ENCODE measurements around the gene POLR2C. TPM values are rescaled to one million over a fixed set of nuclear protein-coding genes. Genes with fewer than 3 reads are reported as not detected.

POLR2C gene
- total RNA-seq, 1 donor from 2014 or later = 136 TPM

GRCh38 chr16:57501492-57501891 is 39.0 kb downstream of the POLR2C start:
- no peak for DNase-seq (ENCODE audit: low read depth, low spot score)

- DNase-seq (ENCODE audit: low read depth, low spot score) = no peak
These were observed 39.7 kb downstream of the POLR2C start for GRCh38 chr16:57502048-57502775.

GRCh38 chr16:57503366-57503765 is 40.9 kb downstream of the POLR2C start:
- no peak for DNase-seq (ENCODE audit: low read depth, low spot score)

- no peak for DNase-seq (ENCODE audit: low read depth, low spot score)
These were observed 41.5 kb downstream of the POLR2C start for GRCh38 chr16:57504001-57504400.

GRCh38 chr16:57504491-57504890 is 42.0 kb downstream of the POLR2C start:
- no peak for DNase-seq (ENCODE audit: low read depth, low spot score)

GRCh38 chr16:57505169-57505568 is 42.7 kb downstream of the POLR2C start:
- no peak for DNase-seq (ENCODE audit: low read depth, low spot score)

- no peak for DNase-seq (ENCODE audit: low read depth, low spot score)
These were observed 44.9 kb downstream of the POLR2C start for GRCh38 chr16:57507136-57508034.

GRCh38 chr16:57508035-57508425 is 45.6 kb downstream of the POLR2C start:
- no peak for DNase-seq (ENCODE audit: low read depth, low spot score)

- DNase-seq (ENCODE audit: low read depth, low spot score) = no peak
These were observed 46.9 kb downstream of the POLR2C start for GRCh38 chr16:57509231-57509923.

- DNase-seq (ENCODE audit: low read depth, low spot score) = no peak
These were observed 47.8 kb downstream of the POLR2C start for GRCh38 chr16:57510016-57510871.

GRCh38 chr16:57512296-57513001 is 50.0 kb downstream of the POLR2C start:
- DNase-seq (ENCODE audit: low read depth, low spot score) = no peak

- no peak for DNase-seq (ENCODE audit: low read depth, low spot score)
These were observed 51.1 kb downstream of the POLR2C start for GRCh38 chr16:57513371-57514102.

- DNase-seq (ENCODE audit: low read depth, low spot score) = no peak
These were observed 51.9 kb downstream of the POLR2C start for GRCh38 chr16:57514371-57514770.

GRCh38 chr16:57514791-57515600 is 52.5 kb downstream of the POLR2C start:
- DNase-seq (ENCODE audit: low read depth, low spot score) = no peak

- no peak for DNase-seq (ENCODE audit: low read depth, low spot score)
These were observed 53.8 kb downstream of the POLR2C start for GRCh38 chr16:57516176-57516725.

- DNase-seq (ENCODE audit: low read depth, low spot score) = no peak
These were observed 54.3 kb downstream of the POLR2C start for GRCh38 chr16:57516773-57517172.

GRCh38 chr16:57517397-57518367 is 55.2 kb downstream of the POLR2C start:
- DNase-seq (ENCODE audit: low read depth, low spot score) = no peak

All from pulmonary artery endothelial cell (primary cell).